ENCODE data around the gene FCSK. TPM values are rescaled to one million over a fixed set of nuclear protein-coding genes. Genes with fewer than 3 reads are reported as not detected.
"Not testable (repeated sequence)": the region's sequence is repeated elsewhere in the genome, so short reads cannot be mapped to it uniquely, and the experiment has no call there.

The FCSK gene
- total RNA-seq, 1 experiment from 2014 or later, result 11.2 TPM

GRCh38 chr16:70410734-70411133 lies 43.7 kb upstream of the FCSK start:
- CTCF ChIA-PET, result no interaction called here

DNA sequence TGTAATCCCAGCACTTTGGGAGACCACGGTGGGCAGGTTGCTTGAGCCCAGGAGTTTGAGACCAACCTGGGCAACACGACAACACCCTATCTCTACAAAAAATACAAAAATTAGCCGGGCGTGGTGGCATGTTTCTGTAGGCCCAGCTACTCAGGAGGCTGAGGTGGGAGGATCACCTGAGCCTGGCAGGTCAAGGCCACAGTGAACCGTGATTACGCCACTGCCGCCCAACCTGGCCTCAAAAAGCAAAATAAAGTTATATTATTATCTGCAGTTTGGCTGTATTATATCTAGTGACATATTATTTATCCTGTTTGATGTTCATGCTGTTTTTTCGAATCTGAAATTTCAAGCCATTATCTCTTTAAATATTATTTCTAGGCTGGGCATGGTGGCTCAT lies 42.0 kb upstream of the FCSK start:
- POLR2A ChIA-PET (ENCODE audit: low non-redundant PET), result no interaction called here
- Histone ChIP-seq H3K36me3 (ENCODE audit: insufficient read depth, low read length, poor library complexity, severe bottlenecking) (peaks cover 6% of the 10 kb centered on the region), H3K27ac (ENCODE audit: low read depth, low read length, poor library complexity, severe bottlenecking) (no peak overlapping the region), H3K27me3 (replicated peaks; ENCODE audit: insufficient read depth, low read depth, low read length, poor library complexity) (no peaks in the 10 kb centered on the region), H3K4me1 (ENCODE audit: insufficient read depth, low read length, poor library complexity, severe bottlenecking) (no peaks in the 10 kb centered on the region), H3K9me3 (ENCODE audit: low read depth, low read length, poor library complexity, severe bottlenecking) (no peaks in the 10 kb centered on the region), H3K4me3 (ENCODE audit: low read depth, low read length, poor library complexity, severe bottlenecking) (no peak overlapping the region)
- TF ChIP-seq CTCF (conservative IDR thresholded peaks at IDR 0.05; ENCODE audit: low read depth, low read length) (no peak), EZH2 (IDR thresholded peaks at IDR 0.05; ENCODE audit: borderline replicate concordance, low read depth, low read length, poor library complexity, severe bottlenecking) (no peak)
- no peak for DNase-seq (ENCODE audit: low spot score)
- intact Hi-C loops (cut with micrococcal nuclease; ENCODE audit: unreplicated experiment), result no loop called here
- CTCF ChIA-PET, result no interaction called here
- BruUV-seq (replicated peaks), result no TSS peak

More at GRCh38 chr16:70410734-70411133, 43.7 kb upstream of the FCSK start:
- Histone ChIP-seq H3K4me1 (ENCODE audit: insufficient read depth, low read length, poor library complexity, severe bottlenecking) (no peaks in the 10 kb centered on the region), H3K9me3 (ENCODE audit: low read depth, low read length, poor library complexity, severe bottlenecking) (no peaks in the 10 kb centered on the region), H3K36me3 (ENCODE audit: insufficient read depth, low read length, poor library complexity, severe bottlenecking) (peaks cover 6% of the 10 kb centered on the region), H3K27ac (ENCODE audit: low read depth, low read length, poor library complexity, severe bottlenecking) (no peak overlapping the region), H3K4me3 (ENCODE audit: low read depth, low read length, poor library complexity, severe bottlenecking) (no peak overlapping the region), H3K27me3 (replicated peaks; ENCODE audit: insufficient read depth, low read depth, low read length, poor library complexity) (no peaks in the 10 kb centered on the region)
- intact Hi-C loops (cut with micrococcal nuclease; ENCODE audit: unreplicated experiment), result no loop called here
- no peak for DNase-seq (ENCODE audit: low spot score)
- POLR2A ChIA-PET (ENCODE audit: low non-redundant PET), result no interaction called here
- BruUV-seq (replicated peaks), result no TSS peak
- TF ChIP-seq CTCF (conservative IDR thresholded peaks at IDR 0.05; ENCODE audit: low read depth, low read length) (no peak), EZH2 (IDR thresholded peaks at IDR 0.05; ENCODE audit: borderline replicate concordance, low read depth, low read length, poor library complexity, severe bottlenecking) (no peak)

GRCh38 chr16:70413572-70413971 lies 40.8 kb upstream of the FCSK start:
- BruUV-seq (replicated peaks); intact Hi-C loops (cut with micrococcal nuclease; ENCODE audit: unreplicated experiment); H3K36me3 ChIP-seq (ENCODE audit: insufficient read depth, low read length, poor library complexity, severe bottlenecking); H3K27ac ChIP-seq (ENCODE audit: low read depth, low read length, poor library complexity, severe bottlenecking); POLR2A ChIA-PET (ENCODE audit: low non-redundant PET); CTCF ChIA-PET; H3K4me1 ChIP-seq (ENCODE audit: insufficient read depth, low read length, poor library complexity, severe bottlenecking); DNase-seq (ENCODE audit: low spot score); H3K9me3 ChIP-seq (ENCODE audit: low read depth, low read length, poor library complexity, severe bottlenecking); H3K4me3 ChIP-seq (ENCODE audit: low read depth, low read length, poor library complexity, severe bottlenecking); H3K27me3 ChIP-seq (replicated peaks; ENCODE audit: insufficient read depth, low read depth, low read length, poor library complexity): not testable (repeated sequence)

- TF ChIP-seq EZH2 (IDR thresholded peaks at IDR 0.05; ENCODE audit: borderline replicate concordance, low read depth, low read length, poor library complexity, severe bottlenecking), result no peak
- TF ChIP-seq CTCF (conservative IDR thresholded peaks at IDR 0.05; ENCODE audit: low read depth, low read length), result no peak
- ChIA-PET POLR2A (ENCODE audit: low non-redundant PET) (no interaction called here), CTCF (no interaction called here)
- Histone ChIP-seq H3K4me3 (ENCODE audit: low read depth, low read length, poor library complexity, severe bottlenecking) (no peak overlapping the region), H3K4me1 (ENCODE audit: insufficient read depth, low read length, poor library complexity, severe bottlenecking) (no peaks in the 10 kb centered on the region), H3K27me3 (replicated peaks; ENCODE audit: insufficient read depth, low read depth, low read length, poor library complexity) (no peaks in the 10 kb centered on the region), H3K27ac (ENCODE audit: low read depth, low read length, poor library complexity, severe bottlenecking) (no peak overlapping the region), H3K9me3 (ENCODE audit: low read depth, low read length, poor library complexity, severe bottlenecking) (no peaks in the 10 kb centered on the region), H3K36me3 (ENCODE audit: insufficient read depth, low read length, poor library complexity, severe bottlenecking) (peaks cover 4% of the 10 kb centered on the region)
- intact Hi-C loops (cut with micrococcal nuclease; ENCODE audit: unreplicated experiment), result no loop called here
- DNase-seq (ENCODE audit: low spot score), result no peak
- no TSS peak for BruUV-seq (replicated peaks)
Measured at GRCh38 chr16:70416748-70417616, 37.4 kb upstream of the FCSK start.

All from A673 (cell line).